Tibial artery (tissue), 4 donors: ENCODE data around the gene PDE9A.

Experiments
- DNase-seq, 2 donors: peaks; one replicate each; pipeline ENCODE4 v3.0.0-alpha.2; 2019
- H3K27ac ChIP-seq, 2 donors: fragments of 200-600 bp; sonication (generic) in 1 of 2; 1 replicate in 1 of 2; 2 replicates in 1 of 2; pipeline ENCODE4 v1.5.1; 2018 to 2019; ENCODE audit warnings: mild to moderate bottlenecking in 1 of 2
- H3K27me3 ChIP-seq, 2 donors: fragments of 200-600 bp; sonication (generic) in 1 of 2; one replicate each; pipeline versions ENCODE4 v1.5.1 to v1.6.0; 2016 to 2019
- H3K36me3 ChIP-seq, 3 donors: fragments of 200-600 bp; sonication (generic) in 2 of 3; one replicate each; pipeline ENCODE4 v1.5.1; 2016 to 2019; ENCODE audit warnings: mild to moderate bottlenecking in 2 of 3
- H3K4me1 ChIP-seq, 4 donors: fragments of 200-600 bp; sonication (generic) in 2 of 4; 1 replicate in 3 of 4; 2 replicates in 1 of 4; pipeline ENCODE4 v1.5.1; 2016 to 2019
- H3K4me3 ChIP-seq, 2 donors: fragments of 200-600 bp; sonication (generic) in 1 of 2; 1 replicate in 1 of 2; 2 replicates in 1 of 2; pipeline ENCODE4 v1.5.1; 2018 to 2019; ENCODE audit warnings: mild to moderate bottlenecking in 2 of 2
- H3K9me3 ChIP-seq, 3 donors: fragments of 200-600 bp; sonication (generic) in 1 of 3; one replicate each; pipeline ENCODE4 v1.5.1; 2016 to 2019
- intact Hi-C: fragments of 100-400 bp; cut with DNase I; formaldehyde crosslinking; loops from one replicate; pipeline ENCODE4 v1.15.0; 2023; ENCODE audit warnings: low total_unique reads
- TF ChIP-seq, protein P1 (sequence below), 2 experiments: fragments of 200-600 bp in 1 of 2; fragments of 450-650 bp in 1 of 2; IDR thresholded peaks; one replicate each; pipeline ENCODE4 v1.5.1; 2017 to 2019; ENCODE audit warnings: antibody characterized with exemption in 2 of 2, mild to moderate bottlenecking in 1 of 2, moderate library complexity in 1 of 2

Gene PDE9A

DNA sequence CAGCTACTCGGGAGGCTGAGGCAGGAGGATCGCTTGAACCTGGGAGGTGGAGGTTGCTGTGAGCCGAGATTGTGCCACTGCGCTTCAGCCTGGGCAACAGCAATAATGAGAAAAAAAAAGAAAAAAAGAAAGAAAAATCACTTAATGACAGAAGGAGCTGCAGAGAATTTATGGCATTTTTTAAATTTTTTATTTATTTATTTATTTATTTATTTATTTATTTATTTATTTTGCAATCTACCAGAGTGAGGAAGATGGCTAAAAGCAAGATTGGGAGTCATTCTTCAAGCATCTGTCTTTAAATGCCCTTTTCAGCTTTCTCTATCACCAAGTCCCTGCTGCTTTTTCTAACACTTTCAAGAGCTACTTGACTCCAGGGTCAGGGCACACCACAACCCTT, 134.2 kb downstream of the PDE9A start:
- H3K4me1 ChIP-seq: peaks cover 0 to 3% (median 0%) of the 10 kb centered on the region in 4 donors
- H3K4me3 ChIP-seq: no peak overlapping the region
- H3K36me3 ChIP-seq: no peaks in the 10 kb centered on the region
- peaks cover 0 to 4% (median 0%) of the 10 kb centered on the region in 3 donors for H3K9me3 ChIP-seq
- peaks cover 0 to 53% of the 10 kb centered on the region in 2 donors for H3K27me3 ChIP-seq
- H3K27ac ChIP-seq: no peak overlapping the region
- intact Hi-C loops: no loop called here
- TF ChIP-seq, protein P1, sequence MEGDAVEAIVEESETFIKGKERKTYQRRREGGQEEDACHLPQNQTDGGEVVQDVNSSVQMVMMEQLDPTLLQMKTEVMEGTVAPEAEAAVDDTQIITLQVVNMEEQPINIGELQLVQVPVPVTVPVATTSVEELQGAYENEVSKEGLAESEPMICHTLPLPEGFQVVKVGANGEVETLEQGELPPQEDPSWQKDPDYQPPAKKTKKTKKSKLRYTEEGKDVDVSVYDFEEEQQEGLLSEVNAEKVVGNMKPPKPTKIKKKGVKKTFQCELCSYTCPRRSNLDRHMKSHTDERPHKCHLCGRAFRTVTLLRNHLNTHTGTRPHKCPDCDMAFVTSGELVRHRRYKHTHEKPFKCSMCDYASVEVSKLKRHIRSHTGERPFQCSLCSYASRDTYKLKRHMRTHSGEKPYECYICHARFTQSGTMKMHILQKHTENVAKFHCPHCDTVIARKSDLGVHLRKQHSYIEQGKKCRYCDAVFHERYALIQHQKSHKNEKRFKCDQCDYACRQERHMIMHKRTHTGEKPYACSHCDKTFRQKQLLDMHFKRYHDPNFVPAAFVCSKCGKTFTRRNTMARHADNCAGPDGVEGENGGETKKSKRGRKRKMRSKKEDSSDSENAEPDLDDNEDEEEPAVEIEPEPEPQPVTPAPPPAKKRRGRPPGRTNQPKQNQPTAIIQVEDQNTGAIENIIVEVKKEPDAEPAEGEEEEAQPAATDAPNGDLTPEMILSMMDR (IDR thresholded peaks at IDR 0.05): no peak
- no peak for DNase-seq

DNA sequence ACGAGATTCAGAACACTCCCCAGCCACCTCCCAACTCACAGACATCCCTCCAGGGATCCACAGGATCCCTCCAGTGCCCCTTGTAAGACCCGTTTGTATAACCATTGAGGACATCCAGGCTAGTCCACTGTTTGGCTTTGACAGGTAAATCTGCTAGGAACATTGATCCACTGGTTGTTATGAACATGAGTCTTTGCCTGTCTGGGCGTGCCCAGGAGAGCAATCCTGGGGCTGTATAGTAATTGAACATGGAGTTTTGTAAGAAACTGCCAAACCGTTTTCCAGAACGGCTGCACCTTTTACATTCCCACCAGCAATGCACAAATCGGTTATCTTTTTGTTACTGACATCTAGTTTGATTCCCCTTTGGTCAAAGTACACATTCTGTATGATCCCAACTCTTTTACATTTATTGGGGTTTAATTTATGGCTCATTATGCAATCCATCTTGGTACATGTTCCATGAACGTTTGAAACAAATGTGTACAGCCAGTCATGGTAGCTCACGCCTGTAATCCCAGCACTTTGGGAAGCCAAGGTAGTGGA, 137.2 kb downstream of the PDE9A start:
- H3K4me1 ChIP-seq: no peaks in the 10 kb centered on the region
- H3K9me3 ChIP-seq: peaks cover 0 to 4% (median 0%) of the 10 kb centered on the region in 3 donors
- no peak overlapping the region for H3K27ac ChIP-seq
- TF ChIP-seq, protein P1 (IDR thresholded peaks at IDR 0.05): no peak
- no peaks in the 10 kb centered on the region for H3K36me3 ChIP-seq
- DNase-seq: no peak
- H3K4me3 ChIP-seq: no peak overlapping the region
- intact Hi-C loops: no loop called here
- H3K27me3 ChIP-seq: peaks cover 0 to 48% of the 10 kb centered on the region in 2 donors

DNA sequence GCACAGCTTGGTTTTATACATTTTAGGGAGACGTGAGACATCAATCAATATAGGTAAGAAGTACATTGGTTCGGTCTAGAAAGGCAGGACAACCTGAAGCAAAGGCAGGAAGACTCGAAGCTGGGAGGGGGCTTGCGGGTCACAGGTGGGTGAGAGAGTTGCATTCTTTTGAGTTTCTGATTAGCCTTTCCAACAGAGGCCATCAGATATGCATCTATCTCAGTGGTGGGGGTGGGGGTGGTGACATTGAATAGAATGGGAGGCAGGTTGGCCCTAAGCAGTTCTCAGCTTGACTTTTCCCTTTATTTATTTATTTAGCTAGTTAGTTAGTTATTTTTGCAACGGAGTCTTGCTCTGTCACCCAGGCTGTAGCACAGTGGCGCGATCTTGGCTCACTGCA, 140.4 kb downstream of the PDE9A start:
- H3K36me3 ChIP-seq: no peaks in the 10 kb centered on the region
- H3K4me3 ChIP-seq: no peak overlapping the region
- intact Hi-C loops: no loop called here
- TF ChIP-seq, protein P1 (IDR thresholded peaks at IDR 0.05): no peak
- H3K9me3 ChIP-seq: no peaks in the 10 kb centered on the region
- peaks cover 0 to 33% of the 10 kb centered on the region in 2 donors for H3K27me3 ChIP-seq
- H3K27ac ChIP-seq: no peak overlapping the region
- no peaks in the 10 kb centered on the region for H3K4me1 ChIP-seq
- DNase-seq: no peak

DNA sequence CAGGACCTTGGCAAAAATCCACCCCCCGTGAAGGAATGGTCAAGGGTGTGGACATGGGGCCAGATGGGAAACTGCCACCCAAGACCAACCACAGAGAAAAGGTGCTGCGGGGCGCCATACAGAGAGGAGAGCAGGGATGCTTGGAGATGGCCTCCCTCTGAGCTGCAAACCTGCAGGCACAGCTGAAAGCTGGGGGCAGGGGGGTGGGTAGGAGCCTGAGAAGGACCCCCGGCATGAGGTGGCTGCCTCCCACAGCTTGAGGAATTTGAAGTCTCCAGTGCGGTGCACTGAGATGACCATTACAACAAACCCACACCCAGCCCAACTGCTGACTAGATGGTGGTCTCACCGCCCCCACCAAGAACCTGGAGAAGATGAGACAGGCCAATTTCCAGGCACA, 141.1 kb downstream of the PDE9A start:
- intact Hi-C loops: no loop called here
- no peak overlapping the region for H3K4me3 ChIP-seq
- H3K4me1 ChIP-seq: no peaks in the 10 kb centered on the region
- DNase-seq: no peak
- H3K27ac ChIP-seq: no peak overlapping the region
- H3K9me3 ChIP-seq: no peaks in the 10 kb centered on the region
- TF ChIP-seq, protein P1 (IDR thresholded peaks at IDR 0.05): no peak
- no peaks in the 10 kb centered on the region for H3K36me3 ChIP-seq
- H3K27me3 ChIP-seq: peaks cover 0 to 26% of the 10 kb centered on the region in 2 donors

DNA sequence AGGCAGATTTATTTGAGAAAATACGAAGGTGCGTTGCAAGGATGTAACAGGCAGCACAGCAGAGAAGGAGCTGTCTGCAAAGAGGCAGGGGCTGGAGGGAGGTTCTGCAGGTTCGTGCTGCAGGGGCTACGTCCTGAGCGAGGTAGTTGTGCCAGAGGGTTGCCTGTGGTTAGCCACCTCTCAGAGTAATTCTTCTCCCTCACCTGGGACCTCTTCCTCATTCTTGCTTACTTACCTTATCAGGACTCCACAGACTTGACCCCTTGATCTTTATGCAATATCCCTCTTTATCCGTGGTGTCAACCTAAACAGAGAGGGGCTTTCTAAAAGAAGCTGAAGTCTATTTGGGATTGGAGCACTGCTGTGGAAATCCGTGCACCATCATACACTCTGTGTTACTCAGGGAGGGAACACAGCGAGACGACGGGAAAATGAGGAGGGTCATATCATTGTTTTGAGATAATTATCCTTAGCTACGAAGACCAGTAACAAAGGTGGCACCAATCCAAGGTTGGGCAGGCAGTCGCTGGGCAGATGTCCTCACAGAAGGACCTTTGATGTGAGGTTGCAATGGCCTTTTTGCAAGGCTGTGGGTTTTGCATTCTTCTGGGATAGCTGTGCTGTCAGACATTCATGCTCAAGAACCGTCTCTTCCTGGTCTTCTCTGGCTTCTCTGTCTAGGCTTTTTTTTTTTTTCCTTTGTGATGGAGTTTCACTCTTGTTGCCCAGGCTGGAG, 143.1 kb downstream of the PDE9A start:
- intact Hi-C loops: no loop called here
- Histone ChIP-seq H3K27me3 (peaks cover 0 to 22% of the 10 kb centered on the region in 2 donors), H3K4me1 (no peaks in the 10 kb centered on the region), H3K4me3 (no peak overlapping the region), H3K9me3 (no peaks in the 10 kb centered on the region), H3K27ac (no peak overlapping the region), H3K36me3 (no peaks in the 10 kb centered on the region)
- DNase-seq: no peak
- TF ChIP-seq, protein P1 (IDR thresholded peaks at IDR 0.05): no peak
